ENCODE measurements around the gene CDH4. TPM values are rescaled to one million over a fixed set of nuclear protein-coding genes. Genes with fewer than 3 reads are reported as not detected.

Gene CDH4
- total and polyA plus RNA-seq, 9 of the 15 experiments (the other 6 are each of a cell fraction or from before 2014, with no cell fraction given), result 0.04 TPM; not detected in 8

DNA sequence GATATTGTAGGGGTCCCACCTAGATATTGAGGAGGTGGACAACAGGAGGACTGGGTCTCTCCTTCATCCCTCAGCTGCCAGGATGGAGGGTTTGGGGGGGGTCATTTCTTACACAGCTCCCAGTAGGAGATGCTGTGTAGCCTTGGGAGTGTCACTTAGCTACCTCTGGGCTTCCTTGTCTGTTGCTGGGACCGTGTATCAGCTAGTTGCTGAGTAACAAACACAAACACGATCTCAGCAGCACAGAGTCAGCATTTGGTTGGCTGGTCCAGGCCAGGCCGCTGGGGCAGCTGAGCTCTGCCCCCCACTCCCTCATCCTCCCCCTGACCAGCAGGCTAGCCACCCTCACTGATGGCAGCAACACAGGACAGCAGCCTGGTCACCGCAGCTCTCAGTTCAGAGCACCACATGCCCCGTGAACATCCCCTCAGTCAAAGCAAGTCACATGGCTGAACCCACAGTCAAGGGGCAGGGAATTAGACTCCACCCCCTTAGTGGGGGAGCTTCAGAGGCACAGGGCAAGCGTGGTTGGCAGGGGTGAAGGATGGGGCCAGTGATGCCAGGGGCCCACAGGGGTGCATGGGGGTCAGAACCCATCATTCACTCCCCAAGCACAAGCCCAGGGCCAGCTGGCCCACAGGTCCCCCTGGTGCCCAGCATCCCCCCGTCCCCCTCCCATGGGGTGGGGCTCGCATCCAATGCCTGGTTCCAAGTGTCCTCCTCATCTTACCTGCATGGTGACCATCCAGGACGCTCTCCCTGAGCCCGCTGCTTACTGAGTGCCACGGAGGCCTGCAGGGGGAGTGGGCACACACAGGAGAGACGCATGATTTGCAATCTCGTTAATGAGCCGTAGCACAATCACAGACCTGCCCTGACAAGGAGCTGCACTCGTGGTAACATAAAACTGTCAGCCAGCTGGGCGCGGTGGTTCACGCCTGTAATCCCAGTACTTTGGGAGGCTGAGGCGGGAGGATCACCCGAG lies 701.3 kb downstream of the CDH4 start:
- BruUV-seq (replicated peaks), result no TSS peak
- Histone ChIP-seq H3K4me2 (ENCODE audit: insufficient read depth, low read length) (no peak overlapping the region), H3K9me3 (replicated peaks; ENCODE audit: control insufficient read depth, insufficient read depth, low read depth, low read length) (no peaks in the 10 kb centered on the region), H3K9ac (ENCODE audit: insufficient read depth in 1 of 2, low read depth in 2 of 2, low read length in 2 of 2) (no peak overlapping the region), H3K4me1 (replicated peaks in 1 of 2; ENCODE audit: control insufficient read depth in 2 of 2, insufficient read depth in 2 of 2, low read length in 2 of 2) (no peaks in the 10 kb centered on the region; a peak in 2 of 5 replicates), H3K27me3 (ENCODE audit: control insufficient read depth in 2 of 2, insufficient read depth in 2 of 2, low read length in 2 of 2) (peaks cover 0 to 15% of the 10 kb centered on the region in 2 experiments; a peak in 3 of 5 replicates), H3K9me1 (ENCODE audit: control insufficient read depth, insufficient read depth, low read length) (no peaks in the 10 kb centered on the region), H3K79me2 (ENCODE audit: control insufficient read depth, insufficient read depth, low read length) (no peaks in the 10 kb centered on the region), H3K4me3 (no peak overlapping the region), H4K20me1 (replicated peaks; ENCODE audit: control insufficient read depth, insufficient read depth, low read length) (no peaks in the 10 kb centered on the region; the same call in 1 of the 2 replicates), H3K36me3 (ENCODE audit: control insufficient read depth, insufficient read depth, low read length) (no peaks in the 10 kb centered on the region), H2AFZ (ENCODE audit: low read depth, low read length) (no peak overlapping the region), H3K27ac (ENCODE audit: extremely low read depth, low read depth, low read length) (no peak overlapping the region)
- TF ChIP-seq BRD9 (IDR thresholded peaks at IDR 0.05; ENCODE audit: low read depth, partially characterized antibody), result no peak
- no peak for TF ChIP-seq TSC22D4 (tag; IDR thresholded peaks at IDR 0.05)
- TF ChIP-seq ZNF253 (CRISPR knock-in tag; conservative IDR thresholded peaks at IDR 0.05), result no peak
- TF ChIP-seq SIN3A (IDR thresholded peaks at IDR 0.05; ENCODE audit: borderline replicate concordance in 2 of 2, control insufficient read depth in 1 of 2, low read depth in 2 of 2, low read length in 2 of 2), result no peak
- TF ChIP-seq MYBL2 (IDR thresholded peaks at IDR 0.05; ENCODE audit: low read depth), result no peak
- TF ChIP-seq MYBL2 (CRISPR knock-in tag; IDR thresholded peaks at IDR 0.05; ENCODE audit: borderline replicate concordance), result no peak
- no peak for TF ChIP-seq JUNB (CRISPR knock-in tag; conservative IDR thresholded peaks at IDR 0.05)
- no peak for TF ChIP-seq SIRT6 (IDR thresholded peaks at IDR 0.05; ENCODE audit: low read depth, low read length)
- no peak for TF ChIP-seq U2AF2 (optimal IDR thresholded peaks at IDR 0.05; ENCODE audit: low read depth, low read length)
- TF ChIP-seq HNRNPL (IDR thresholded peaks at IDR 0.05; ENCODE audit: low read depth, low read length), result no peak
- TF ChIP-seq ZNF282 (CRISPR knock-in tag; IDR thresholded peaks at IDR 0.05), result no peak
- TF ChIP-seq PTTG1 (tag; IDR thresholded peaks at IDR 0.05; ENCODE audit: low read depth), result no peak
- no peak for TF ChIP-seq BRF2 (IDR thresholded peaks at IDR 0.05; ENCODE audit: borderline replicate concordance, insufficient read depth, insufficient read length)
- TF ChIP-seq ZNF121 (CRISPR knock-in tag; conservative IDR thresholded peaks at IDR 0.05), result no peak
- TF ChIP-seq ZNF57 (CRISPR knock-in tag; IDR thresholded peaks at IDR 0.05), result no peak
- no peak for TF ChIP-seq CBX2 (IDR thresholded peaks at IDR 0.05; ENCODE audit: insufficient read depth, low read length, poor library complexity, severe bottlenecking)
- intact Hi-C loops (cut with micrococcal nuclease), result no loop called here
- FAIRE-seq (no peak), DNase-seq (ENCODE audit: extremely low read depth in 1 of 4, low spot score in 3 of 4) (no peak), ATAC-seq (no peak)
- in situ Hi-C loops (cut with MboI), result no loop called here
- ChIA-PET POLR2A (no interaction called here), CTCF (ENCODE audit: low intra/inter-chr PET ratio) (no interaction called here)
- 12% methylated on average over 19 of the region's 20 CpGs for WGBS (ENCODE audit: insufficient coverage, low coverage, missing lambda C conversion rate)
